Uterus (tissue), 4 donors: ENCODE results near the gene CRELD2. TPM values are rescaled to one million over a fixed set of nuclear protein-coding genes. Genes with fewer than 3 reads are reported as not detected.

Experiments used
- DNase-seq, 2 donors: peaks; one replicate each; pipeline ENCODE4 v3.0.0-alpha.2; 2019 to 2020
- H3K27ac ChIP-seq, 2 donors: fragments of 200-600 bp; sonication (generic); 1 replicate in 1 of 2; 2 replicates in 1 of 2; pipeline ENCODE4 v1.5.1; 2016 to 2018
- H3K27me3 ChIP-seq, 2 donors: fragments of 200-600 bp; sonication (generic); one replicate each; pipeline ENCODE4 v1.5.1; 2018 to 2019; ENCODE audit warnings: control low read depth in 1 of 2
- H3K36me3 ChIP-seq, 2 donors: fragments of 200-600 bp; sonication (generic); one replicate each; pipeline ENCODE4 v1.5.1; 2019; ENCODE audit warnings: control low read depth in 1 of 2
- H3K4me1 ChIP-seq, 2 donors: fragments of 200-600 bp; sonication (generic); one replicate each; pipeline ENCODE4 v1.5.1; 2018 to 2019; ENCODE audit warnings: control low read depth in 1 of 2
- H3K4me3 ChIP-seq, 2 donors: fragments of 200-600 bp; sonication (generic); 1 replicate in 1 of 2; 2 replicates in 1 of 2; pipeline ENCODE4 v1.5.1; 2018 to 2019; ENCODE audit warnings: mild to moderate bottlenecking in 1 of 2
- H3K9me3 ChIP-seq, 2 donors: fragments of 200-600 bp; sonication (generic); one replicate each; pipeline ENCODE4 v1.5.1; 2019; ENCODE audit warnings: control low read depth in 1 of 2
- POLR2A ChIP-seq, 2 donors: fragments of 450-650 bp; IDR thresholded peaks; one replicate each; pipeline ENCODE4 v1.6.1; 2016; ENCODE audit warnings: antibody characterized with exemption in 2 of 2, mild to moderate bottlenecking in 1 of 2, moderate library complexity in 1 of 2
- intact Hi-C: fragments of 100-400 bp; cut with DNase I; formaldehyde crosslinking; loops from one replicate; pipeline ENCODE4 v1.15.1; 2023; ENCODE audit warnings: low total_unique reads
- total RNA-seq, 4 donors: library from RNA; depleted of rRNA in 3 of 4; stranded (reverse); fragments of >200 nt in 3 of 4; gene quantifications; one replicate each; pipeline versions ENCODE4 v1.1.0 to v1.2.4, GENCODE V29; 2014 to 2023
- TF ChIP-seq, protein P1 (sequence below), 4 experiments: fragments of 200-600 bp in 2 of 4; fragments of 450-650 bp in 2 of 4; sonication (generic) in 2 of 4; IDR thresholded peaks; one replicate each; pipeline ENCODE4 v1.5.1; 2016 to 2019; ENCODE audit warnings: antibody characterized with exemption in 4 of 4, mild to moderate bottlenecking in 2 of 4, moderate library complexity in 1 of 4
- donor health status: DM: yes; HTN: yes; CAD: no.

Gene CRELD2
- total RNA-seq, 4 donors from 2014 or later = 3.6 to 37.0 (median 14.6) TPM

DNA sequence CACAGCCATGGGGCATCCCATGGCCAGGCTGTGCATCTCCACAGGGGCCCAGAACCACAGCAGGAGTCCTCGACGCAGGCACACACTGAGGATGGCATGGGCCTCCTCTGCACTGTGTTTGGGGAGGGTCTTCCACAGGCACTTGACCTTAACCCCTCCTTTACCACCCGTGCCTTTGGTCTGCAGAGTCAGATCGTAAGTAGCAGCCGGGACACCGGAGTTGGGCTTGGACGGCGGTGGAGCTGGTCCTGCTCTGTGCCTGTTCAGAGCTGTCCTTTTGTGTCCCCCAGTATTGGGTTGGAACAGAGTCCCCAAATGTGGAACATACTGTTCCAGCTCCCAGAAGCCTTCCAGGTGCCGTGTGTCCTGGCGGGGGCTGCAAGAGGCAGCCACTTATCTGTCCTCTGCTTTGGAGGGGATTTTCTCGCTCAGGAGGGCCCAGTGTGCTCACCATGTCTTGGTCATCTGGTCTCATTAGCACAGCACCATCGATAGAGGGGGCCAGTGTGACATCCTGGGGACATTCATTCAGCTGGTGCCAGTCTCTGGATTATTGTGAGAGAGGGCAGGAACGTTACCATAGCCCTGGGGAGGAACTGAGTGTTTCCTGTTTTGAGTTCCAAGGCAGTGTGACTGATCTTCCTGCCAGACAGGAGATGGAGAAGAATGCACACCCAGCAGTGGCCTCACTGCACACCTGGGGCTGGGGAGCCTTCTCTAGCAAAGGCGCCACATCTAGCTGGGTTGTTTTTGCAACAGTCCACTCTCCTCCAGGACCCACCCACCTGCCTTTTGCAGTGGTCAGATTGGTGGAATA is 12.4 kb downstream of the CRELD2 start:
- no peaks in the 10 kb centered on the region for H3K36me3 ChIP-seq
- TF ChIP-seq POLR2A (IDR thresholded peaks at IDR 0.05) = no peak
- TF ChIP-seq, protein P1, sequence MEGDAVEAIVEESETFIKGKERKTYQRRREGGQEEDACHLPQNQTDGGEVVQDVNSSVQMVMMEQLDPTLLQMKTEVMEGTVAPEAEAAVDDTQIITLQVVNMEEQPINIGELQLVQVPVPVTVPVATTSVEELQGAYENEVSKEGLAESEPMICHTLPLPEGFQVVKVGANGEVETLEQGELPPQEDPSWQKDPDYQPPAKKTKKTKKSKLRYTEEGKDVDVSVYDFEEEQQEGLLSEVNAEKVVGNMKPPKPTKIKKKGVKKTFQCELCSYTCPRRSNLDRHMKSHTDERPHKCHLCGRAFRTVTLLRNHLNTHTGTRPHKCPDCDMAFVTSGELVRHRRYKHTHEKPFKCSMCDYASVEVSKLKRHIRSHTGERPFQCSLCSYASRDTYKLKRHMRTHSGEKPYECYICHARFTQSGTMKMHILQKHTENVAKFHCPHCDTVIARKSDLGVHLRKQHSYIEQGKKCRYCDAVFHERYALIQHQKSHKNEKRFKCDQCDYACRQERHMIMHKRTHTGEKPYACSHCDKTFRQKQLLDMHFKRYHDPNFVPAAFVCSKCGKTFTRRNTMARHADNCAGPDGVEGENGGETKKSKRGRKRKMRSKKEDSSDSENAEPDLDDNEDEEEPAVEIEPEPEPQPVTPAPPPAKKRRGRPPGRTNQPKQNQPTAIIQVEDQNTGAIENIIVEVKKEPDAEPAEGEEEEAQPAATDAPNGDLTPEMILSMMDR (IDR thresholded peaks at IDR 0.05) = peak; percentile 25 to 57 (median 44)
- intact Hi-C loops = no loop called here
- no peak overlapping the region for H3K4me3 ChIP-seq
- peak in 1 of 2 donors; percentile 64 for DNase-seq
- H3K27ac ChIP-seq = no peak overlapping the region
- peaks cover 0 to 22% of the 10 kb centered on the region in 2 donors for H3K4me1 ChIP-seq
- H3K27me3 ChIP-seq = peaks cover 0 to 7% of the 10 kb centered on the region in 2 donors
- H3K9me3 ChIP-seq = no peaks in the 10 kb centered on the region

DNA sequence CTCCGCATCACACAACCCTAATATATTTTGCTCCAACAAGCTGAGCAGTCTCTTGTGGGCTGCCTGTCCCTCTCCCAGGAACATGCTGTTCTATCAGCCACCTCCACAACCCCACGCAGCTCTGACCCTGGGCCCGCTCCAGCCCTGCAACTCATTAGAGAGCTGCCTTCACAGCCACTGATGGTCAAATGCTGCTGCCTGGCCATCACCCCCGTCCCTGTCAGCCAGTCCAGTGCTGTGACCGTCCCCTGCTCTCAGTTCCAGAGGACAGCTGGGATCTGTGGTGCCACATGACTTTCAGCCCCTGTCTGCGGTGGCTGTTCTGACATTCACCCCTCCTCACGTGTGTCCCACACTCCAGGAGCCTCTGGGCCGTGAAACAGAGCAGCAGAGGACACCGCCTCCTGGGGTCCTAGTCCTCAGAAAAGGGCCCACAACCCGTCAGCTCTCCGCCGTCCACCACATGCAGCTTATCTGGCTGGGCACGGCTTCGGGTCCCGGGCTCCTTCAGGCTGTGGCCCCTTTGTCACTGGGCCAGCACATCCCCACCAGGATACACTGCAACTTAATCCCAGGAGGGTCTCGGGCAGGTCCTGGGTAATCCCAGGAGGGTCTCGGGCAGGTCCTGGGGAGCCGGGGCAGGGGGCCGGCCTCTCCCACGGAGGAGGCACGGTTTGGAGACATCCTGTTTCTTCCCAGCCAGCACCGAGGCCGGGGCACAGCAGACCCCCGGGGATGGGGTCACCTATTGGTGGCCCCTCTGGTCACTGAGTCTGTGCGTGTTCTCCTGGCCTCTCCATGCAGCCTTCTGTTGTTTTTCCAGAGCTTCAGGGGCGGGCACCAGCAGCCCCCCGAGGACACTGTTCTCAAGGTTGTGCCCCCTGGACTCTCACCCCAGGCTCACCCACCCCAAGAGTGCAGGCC is 15.1 kb downstream of the CRELD2 start:
- Histone ChIP-seq H3K4me1 (peaks cover 0 to 36% of the 10 kb centered on the region in 2 donors), H3K4me3 (no peak overlapping the region)
- intact Hi-C loops = no loop called here

DNA sequence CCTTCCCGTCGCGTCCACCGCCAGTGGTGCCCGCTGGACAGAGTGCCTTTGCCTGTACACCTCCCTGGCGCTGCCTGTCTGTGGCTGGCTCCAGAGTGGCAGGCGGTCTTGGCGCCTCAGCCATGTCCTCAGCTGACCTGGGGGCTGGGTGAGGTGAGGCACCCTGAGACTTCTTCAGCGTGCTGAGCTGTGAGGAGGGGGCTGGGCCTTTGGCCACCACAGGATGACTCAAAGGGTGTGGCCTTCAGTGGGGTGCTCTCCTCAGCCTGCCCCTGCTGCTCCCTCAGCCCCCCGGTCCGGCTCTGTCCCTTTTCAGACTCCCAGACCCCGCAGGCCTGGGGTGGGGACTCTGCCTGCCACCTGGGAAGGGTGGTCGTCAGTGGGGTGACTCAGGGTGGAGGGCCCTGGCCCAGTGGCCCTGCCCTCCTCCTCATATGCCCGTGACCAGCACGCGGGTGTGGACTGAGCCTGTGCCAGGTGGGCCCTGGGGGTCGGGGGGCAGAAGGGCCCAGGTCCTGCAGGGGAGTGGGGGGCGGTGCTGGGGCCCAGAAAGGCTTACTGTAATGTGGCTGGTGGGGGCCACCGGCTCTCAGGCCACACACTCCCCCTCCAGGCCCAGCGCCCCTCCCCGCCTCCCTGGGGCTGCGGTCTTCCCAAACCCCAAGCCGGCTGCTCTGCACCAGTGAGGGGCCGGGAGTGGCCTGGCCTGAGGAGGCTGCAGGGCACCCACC is 15.9 kb downstream of the CRELD2 start:
- TF ChIP-seq, protein P1 (IDR thresholded peaks at IDR 0.05) = no peak
- no peak for TF ChIP-seq POLR2A (IDR thresholded peaks at IDR 0.05)
- Histone ChIP-seq H3K27ac (peak overlapping the region; percentile 91 to 92), H3K4me1 (peaks cover 0 to 33% of the 10 kb centered on the region in 2 donors), H3K27me3 (no peaks in the 10 kb centered on the region), H3K4me3 (peak overlapping the region in 1 of 2 donors; percentile 42), H3K36me3 (no peaks in the 10 kb centered on the region), H3K9me3 (no peaks in the 10 kb centered on the region)
- peak; percentile 53 to 65 for DNase-seq
- intact Hi-C loops = no loop called here

More for the DNA sequence above, 15.1 kb downstream of the CRELD2 start:
- Histone ChIP-seq H3K27ac (peak overlapping the region; percentile 91 to 92), H3K27me3 (peaks cover 0 to 7% of the 10 kb centered on the region in 2 donors), H3K36me3 (no peaks in the 10 kb centered on the region), H3K9me3 (no peaks in the 10 kb centered on the region)
- DNase-seq = peak; percentile 73 to 80
- TF ChIP-seq POLR2A (IDR thresholded peaks at IDR 0.05) = peak in 1 of 2 donors; percentile 27
- TF ChIP-seq, protein P1 (IDR thresholded peaks at IDR 0.05) = no peak

DNA sequence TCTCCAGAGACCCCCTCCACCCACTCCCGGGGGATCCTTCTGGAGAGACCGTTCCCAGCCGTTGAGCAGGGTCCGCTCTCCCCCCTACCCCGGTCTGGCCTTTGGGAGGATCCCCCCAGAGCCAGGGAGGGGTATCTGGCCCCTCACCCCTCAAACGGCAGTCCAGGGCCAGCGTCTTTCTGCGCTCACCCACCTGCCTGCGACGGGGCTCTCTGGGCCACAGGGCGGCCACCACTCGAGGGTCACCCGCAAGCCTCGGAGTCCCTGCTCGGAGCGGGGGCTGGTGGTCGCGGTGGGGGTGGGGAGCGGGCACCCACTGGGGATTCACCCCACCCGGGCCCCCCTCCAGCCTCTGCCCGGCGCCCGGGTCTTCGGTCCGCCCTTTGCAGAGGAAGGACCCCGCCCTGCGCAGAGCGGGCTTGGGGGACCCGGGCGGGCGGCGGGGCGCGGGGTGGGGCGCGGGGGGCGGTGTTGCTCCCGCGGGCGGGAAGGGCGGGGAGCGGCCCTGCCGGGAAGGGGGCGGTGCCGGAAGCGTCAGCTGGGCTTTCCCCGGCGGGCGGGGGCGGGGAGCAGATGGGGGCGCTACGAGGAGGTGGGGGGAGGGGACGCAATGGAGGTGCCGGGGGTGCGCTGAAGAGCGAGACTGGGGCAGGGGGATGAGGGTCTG is 16.6 kb downstream of the CRELD2 start:
- no peaks in the 10 kb centered on the region for H3K36me3 ChIP-seq
- no peak for TF ChIP-seq POLR2A (IDR thresholded peaks at IDR 0.05)
- intact Hi-C loops = loop anchor here (5.0 kb wide), 1 partner anchor 37 kb away; no protein-coding TSS in a partner anchor
- peaks cover 0 to 27% of the 10 kb centered on the region in 2 donors for H3K4me1 ChIP-seq
- peak overlapping the region; percentile 42 to 43 for H3K4me3 ChIP-seq
- H3K9me3 ChIP-seq = no peaks in the 10 kb centered on the region
- H3K27me3 ChIP-seq = no peaks in the 10 kb centered on the region
- peak overlapping the region; percentile 91 to 92 for H3K27ac ChIP-seq
- DNase-seq = peak; percentile 83 to 87
